Stimulated activated CD8-positive, alpha-beta memory T cell treated with anti-CD3 and anti-CD28 coated beads, Interleukin-2, amount 100 ng/mL, for 48 hours (primary cell): ENCODE results near the gene SULT4A1.

Experiments
- DNase-seq, 2 donors: peaks; one replicate each; pipeline ENCODE4 v3.0.0-alpha.2; 2020; ENCODE audit warnings: low read depth in 2 of 2

SULT4A1 gene

GRCh38 chr22:43860831-43861230 is 1.5 kb downstream of the SULT4A1 start:
- no peak for DNase-seq

- DNase-seq: no peak
Observed at GRCh38 chr22:43860126-43860525, 2.2 kb downstream of the SULT4A1 start.

GRCh38 chr22:43859621-43860020 is 2.7 kb downstream of the SULT4A1 start:
- no peak for DNase-seq

- no peak for DNase-seq
Observed at GRCh38 chr22:43859176-43859575, 3.1 kb downstream of the SULT4A1 start.

- DNase-seq: no peak
Observed at GRCh38 chr22:43858156-43858895, 4.0 kb downstream of the SULT4A1 start.

- no peak for DNase-seq
Observed at GRCh38 chr22:43857367-43857766, 4.9 kb downstream of the SULT4A1 start.

- no peak for DNase-seq
Observed at GRCh38 chr22:43855431-43855830, 6.9 kb downstream of the SULT4A1 start.

- DNase-seq: no peak
Observed at GRCh38 chr22:43854786-43855271, 7.5 kb downstream of the SULT4A1 start.

GRCh38 chr22:43854121-43854785 is 8.1 kb downstream of the SULT4A1 start:
- DNase-seq: no peak

GRCh38 chr22:43853328-43853931 is 8.9 kb downstream of the SULT4A1 start:
- DNase-seq: no peak

GRCh38 chr22:43852573-43853327 is 9.6 kb downstream of the SULT4A1 start:
- DNase-seq: no peak

GRCh38 chr22:43851979-43852307 is 10.4 kb downstream of the SULT4A1 start:
- DNase-seq: no peak

- DNase-seq: no peak
Observed at GRCh38 chr22:43851058-43851978, 11.0 kb downstream of the SULT4A1 start.

- no peak for DNase-seq
Observed at GRCh38 chr22:43850529-43850928, 11.8 kb downstream of the SULT4A1 start.

GRCh38 chr22:43849731-43850130 is 12.6 kb downstream of the SULT4A1 start:
- DNase-seq: no peak

- DNase-seq: no peak
Observed at GRCh38 chr22:43848366-43849171, 13.7 kb downstream of the SULT4A1 start.

GRCh38 chr22:43847376-43848289 is 14.7 kb downstream of the SULT4A1 start:
- no peak for DNase-seq

GRCh38 chr22:43846966-43847365 is 15.3 kb downstream of the SULT4A1 start:
- DNase-seq: no peak

GRCh38 chr22:43845981-43846380 is 16.3 kb downstream of the SULT4A1 start:
- DNase-seq: no peak
